Peyer's patch (tissue), 4 donors: ENCODE results near the gene PLXNA4.

Experiments used
- CTCF ChIP-seq, 6 experiments: fragments of 450-650 bp in 4 of 6; fragments of 200-600 bp in 2 of 6; sonication (generic) in 1 of 6; IDR thresholded peaks; one replicate each; pipeline ENCODE4 v1.5.1; 2017 to 2019; ENCODE audit warnings: antibody characterized with exemption in 6 of 6, mild to moderate bottlenecking in 3 of 6, moderate library complexity in 1 of 6
- POLR2A ChIP-seq, 2 donors: fragments of 450-650 bp; IDR thresholded peaks; one replicate each; pipeline ENCODE4 v1.5.1; 2017; ENCODE audit warnings: antibody characterized with exemption in 2 of 2, mild to moderate bottlenecking in 2 of 2, moderate library complexity in 2 of 2

DNA sequence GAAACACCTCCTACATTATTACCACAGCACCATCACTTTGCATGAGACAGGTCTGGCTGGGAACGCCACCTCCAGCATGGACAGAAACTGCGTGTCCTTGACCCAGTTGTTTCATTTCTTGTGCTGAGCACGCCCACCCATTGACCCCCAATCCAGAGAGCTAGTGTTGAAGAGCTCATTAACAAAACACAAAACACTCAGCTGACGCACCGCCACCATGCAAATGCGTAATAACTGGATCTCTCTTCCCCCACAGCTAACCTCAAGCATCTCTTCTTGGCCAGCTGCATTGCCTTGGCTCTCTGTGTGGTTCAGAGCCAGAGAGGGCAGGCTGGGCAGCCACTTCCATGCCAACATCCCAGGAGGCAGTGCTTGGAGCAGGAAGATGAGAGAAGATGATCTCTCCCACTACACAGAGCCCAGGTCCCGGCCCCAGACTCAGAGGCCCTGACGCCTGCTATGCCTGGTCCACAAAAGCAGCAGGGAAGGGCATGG is 173.5 kb downstream of the PLXNA4 start:
- no peak for TF ChIP-seq POLR2A (IDR thresholded peaks at IDR 0.05)
- no peak for TF ChIP-seq CTCF (IDR thresholded peaks at IDR 0.05)
